ENCODE results near the gene TBX2. TPM values are rescaled to one million over a fixed set of nuclear protein-coding genes. Genes with fewer than 3 reads are reported as not detected.

Gene TBX2
- total RNA-seq, 2 experiments from 2014 or later = not detected

DNA sequence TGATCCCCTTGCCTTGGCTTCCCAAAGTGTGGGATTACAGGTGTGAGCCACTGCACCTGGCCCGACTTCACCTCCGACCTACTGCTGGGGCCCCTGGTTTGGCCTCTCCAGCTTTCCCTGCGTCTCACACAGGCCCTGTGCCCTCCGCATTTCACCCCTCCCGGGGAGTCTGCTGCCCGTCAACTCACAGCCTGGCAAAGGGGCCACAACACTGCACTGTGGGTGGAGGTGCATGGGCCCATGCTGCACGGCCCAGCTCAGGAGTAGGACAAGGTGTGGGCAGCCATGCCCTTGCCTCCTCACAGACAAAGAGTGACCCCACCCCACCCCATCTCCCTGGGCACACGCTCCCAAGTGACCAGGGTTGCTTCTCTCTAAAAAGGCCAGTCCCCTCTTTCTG lies 12.6 kb upstream of the TBX2 start:
- Mint-ChIP-seq H3K4me1 (no peaks in the 10 kb centered on the region), H3K27me3 (peaks cover 4% of the 10 kb centered on the region), H3K27ac (no peak overlapping the region), H3K4me3 (no peak overlapping the region), H3K9me3 (no peaks in the 10 kb centered on the region), H3K36me3 (no peaks in the 10 kb centered on the region)
- POLR2A ChIA-PET = no interaction called here
- ATAC-seq (ENCODE audit: low read depth) = no peak
- no peak for DNase-seq

DNA sequence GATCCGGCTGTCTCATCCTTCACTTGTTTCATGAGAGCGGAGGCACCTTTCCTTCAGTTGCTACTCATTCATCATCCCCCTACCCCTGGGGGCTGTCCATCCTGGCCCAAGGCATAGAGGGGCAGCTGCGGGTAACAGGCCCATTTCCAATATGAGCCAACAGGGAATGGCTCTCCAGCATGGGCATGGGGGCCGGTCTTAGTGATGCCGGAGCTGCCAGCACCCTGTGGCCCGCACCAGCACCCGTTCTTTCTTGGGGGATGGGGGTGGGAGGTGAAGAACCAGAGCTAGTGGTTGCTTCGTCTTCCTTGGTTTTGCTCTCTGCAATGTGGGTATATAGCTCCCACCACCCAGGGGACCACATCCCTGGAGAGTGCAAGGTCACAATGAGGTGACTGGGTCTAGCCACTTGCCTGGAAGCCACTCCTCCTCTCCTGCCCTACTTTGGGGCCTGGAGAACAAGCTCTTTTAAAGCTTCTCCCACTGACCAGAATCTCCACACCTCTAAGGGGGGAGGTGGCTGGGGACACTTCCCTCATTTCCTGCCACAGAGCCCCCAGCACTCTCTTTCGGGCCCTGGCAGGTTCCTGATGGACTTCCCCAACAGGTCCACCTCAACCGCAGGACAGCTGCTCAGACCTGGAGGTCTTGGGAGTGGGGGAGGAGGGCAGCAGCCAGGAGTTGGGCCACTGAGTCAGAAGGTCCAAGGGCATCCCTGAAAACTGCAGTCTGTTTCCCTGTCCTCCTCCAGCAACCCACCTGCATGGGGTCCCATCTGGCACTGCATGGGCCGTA lies 11.9 kb upstream of the TBX2 start:
- no peak for DNase-seq
- H3K36me3 Mint-ChIP-seq = no peaks in the 10 kb centered on the region
- H3K4me1 Mint-ChIP-seq = no peaks in the 10 kb centered on the region
- H3K27ac Mint-ChIP-seq = no peak overlapping the region
- peaks cover 4% of the 10 kb centered on the region for H3K27me3 Mint-ChIP-seq
- H3K9me3 Mint-ChIP-seq = no peaks in the 10 kb centered on the region
- no peak overlapping the region for H3K4me3 Mint-ChIP-seq
- ATAC-seq (ENCODE audit: low read depth) = no peak
- POLR2A ChIA-PET = interaction anchor here (0.6 kb wide), 1 partner anchor 343 kb away, joined by 3 read pairs; no protein-coding TSS in a partner anchor

DNA sequence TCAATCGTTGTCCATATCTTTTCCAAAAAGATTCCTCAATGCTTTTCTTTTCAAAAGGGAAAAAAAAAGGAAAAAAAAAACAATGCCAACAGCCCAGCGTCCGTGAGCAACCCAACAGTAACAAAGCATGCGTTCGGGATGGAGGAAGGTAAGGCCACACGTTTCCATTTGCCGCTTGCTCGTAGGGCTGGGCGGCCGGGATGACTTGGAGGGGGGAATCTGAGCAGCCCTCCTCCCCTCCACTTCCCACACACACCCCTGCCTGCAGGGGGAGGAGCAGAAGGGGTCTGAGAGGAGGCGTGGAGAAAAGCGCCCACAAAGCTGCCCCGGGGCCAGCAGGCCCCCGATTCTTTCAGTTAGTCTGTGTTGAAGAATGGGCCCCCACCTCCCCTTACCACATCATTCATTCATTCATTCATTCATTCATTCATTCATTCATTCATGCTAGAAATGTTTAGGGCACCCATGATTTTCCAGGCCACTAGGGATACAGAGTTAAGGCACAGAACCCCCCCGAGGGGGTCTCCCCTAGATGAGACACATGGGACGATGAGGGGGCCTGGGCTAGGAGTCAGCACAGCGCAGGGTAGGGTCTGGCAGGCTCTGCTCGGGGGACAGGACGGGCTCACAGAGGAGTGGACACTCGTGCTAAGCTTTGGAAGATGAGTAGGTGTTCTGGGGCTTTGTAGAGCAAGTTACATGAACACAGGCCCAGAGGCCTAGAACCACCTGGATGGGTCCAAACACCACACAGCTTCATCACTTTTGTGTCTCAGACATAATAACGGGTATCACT lies 10.9 kb upstream of the TBX2 start:
- POLR2A ChIA-PET = no interaction called here

DNA sequence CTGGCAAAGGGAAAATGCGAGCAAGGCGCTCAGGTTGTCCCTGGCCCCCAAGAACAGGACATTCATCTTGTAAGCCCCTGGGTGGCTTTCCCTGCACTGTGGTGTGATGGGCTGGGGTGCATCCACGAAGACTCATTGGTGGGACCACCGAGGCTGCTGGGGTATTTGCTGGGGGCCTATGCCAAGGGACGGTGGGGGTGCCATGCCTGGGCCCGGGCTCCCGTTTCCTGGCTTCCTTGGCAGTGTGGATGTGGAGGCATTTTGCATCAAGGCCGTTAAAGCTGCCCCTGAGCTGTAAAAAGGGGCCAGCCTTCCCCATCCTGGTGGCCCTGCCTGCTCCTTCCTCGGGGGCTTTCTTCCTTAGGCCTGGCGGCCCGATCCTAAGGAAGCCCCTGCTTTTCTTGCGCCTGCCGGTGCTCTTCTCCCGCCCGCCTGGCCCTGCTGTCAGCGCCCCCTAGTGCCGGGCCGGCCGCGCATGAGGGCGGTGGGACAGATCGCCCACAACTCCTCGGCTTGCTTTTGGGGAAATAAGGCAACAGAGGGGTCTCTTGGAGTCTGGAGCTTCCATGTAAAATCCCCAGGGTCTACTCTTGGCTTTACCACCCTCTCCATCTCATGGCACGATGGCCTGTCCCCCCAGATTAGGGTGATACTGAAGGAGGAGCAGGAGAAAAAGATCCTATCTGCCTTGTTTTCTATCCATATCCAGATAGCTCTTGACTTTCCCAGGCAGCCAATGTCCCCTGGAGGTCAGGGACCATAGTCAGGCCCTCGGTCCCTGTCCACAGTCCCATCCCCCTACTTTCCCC lies 9.8 kb upstream of the TBX2 start:
- ATAC-seq (ENCODE audit: low read depth) = peak; percentile 41
- peak; percentile 79 for DNase-seq
- H3K4me1 Mint-ChIP-seq = no peaks in the 10 kb centered on the region

More for the DNA sequence above, 10.9 kb upstream of the TBX2 start:
- no peak for DNase-seq
- ATAC-seq (ENCODE audit: low read depth) = no peak
- Mint-ChIP-seq H3K27me3 (peaks cover 4% of the 10 kb centered on the region), H3K36me3 (no peaks in the 10 kb centered on the region), H3K4me3 (no peak overlapping the region), H3K9me3 (no peaks in the 10 kb centered on the region), H3K4me1 (no peaks in the 10 kb centered on the region), H3K27ac (no peak overlapping the region)

DNA sequence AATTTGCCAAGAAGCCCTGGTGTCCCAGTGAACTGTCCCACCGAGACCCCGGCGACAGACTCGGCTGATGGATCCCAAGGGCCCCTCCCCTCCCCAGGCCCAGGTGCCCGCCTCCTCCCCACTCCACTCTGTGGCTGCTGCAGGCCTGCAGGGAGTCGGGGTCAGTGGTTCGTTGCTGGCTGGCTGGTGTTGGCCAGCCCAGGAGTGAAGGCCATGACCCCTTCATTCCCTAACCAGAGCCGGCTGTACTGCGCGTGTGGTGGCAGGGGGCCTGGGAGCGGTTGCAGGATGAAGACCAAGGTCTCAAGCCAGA lies 9.2 kb upstream of the TBX2 start:
- no peaks in the 10 kb centered on the region for H3K9me3 Mint-ChIP-seq
- H3K36me3 Mint-ChIP-seq = no peaks in the 10 kb centered on the region
- no peaks in the 10 kb centered on the region for H3K4me1 Mint-ChIP-seq
- no peak overlapping the region for H3K4me3 Mint-ChIP-seq
- DNase-seq = no peak
- POLR2A ChIA-PET = no interaction called here
- H3K27ac Mint-ChIP-seq = no peak overlapping the region
- peaks cover 17% of the 10 kb centered on the region for H3K27me3 Mint-ChIP-seq
- no peak for ATAC-seq (ENCODE audit: low read depth)

More for the DNA sequence above, 9.8 kb upstream of the TBX2 start:
- POLR2A ChIA-PET = no interaction called here
- H3K9me3 Mint-ChIP-seq = no peaks in the 10 kb centered on the region
- no peaks in the 10 kb centered on the region for H3K36me3 Mint-ChIP-seq
- no peak overlapping the region for H3K4me3 Mint-ChIP-seq
- no peak overlapping the region for H3K27ac Mint-ChIP-seq
- peaks cover 11% of the 10 kb centered on the region for H3K27me3 Mint-ChIP-seq

DNA sequence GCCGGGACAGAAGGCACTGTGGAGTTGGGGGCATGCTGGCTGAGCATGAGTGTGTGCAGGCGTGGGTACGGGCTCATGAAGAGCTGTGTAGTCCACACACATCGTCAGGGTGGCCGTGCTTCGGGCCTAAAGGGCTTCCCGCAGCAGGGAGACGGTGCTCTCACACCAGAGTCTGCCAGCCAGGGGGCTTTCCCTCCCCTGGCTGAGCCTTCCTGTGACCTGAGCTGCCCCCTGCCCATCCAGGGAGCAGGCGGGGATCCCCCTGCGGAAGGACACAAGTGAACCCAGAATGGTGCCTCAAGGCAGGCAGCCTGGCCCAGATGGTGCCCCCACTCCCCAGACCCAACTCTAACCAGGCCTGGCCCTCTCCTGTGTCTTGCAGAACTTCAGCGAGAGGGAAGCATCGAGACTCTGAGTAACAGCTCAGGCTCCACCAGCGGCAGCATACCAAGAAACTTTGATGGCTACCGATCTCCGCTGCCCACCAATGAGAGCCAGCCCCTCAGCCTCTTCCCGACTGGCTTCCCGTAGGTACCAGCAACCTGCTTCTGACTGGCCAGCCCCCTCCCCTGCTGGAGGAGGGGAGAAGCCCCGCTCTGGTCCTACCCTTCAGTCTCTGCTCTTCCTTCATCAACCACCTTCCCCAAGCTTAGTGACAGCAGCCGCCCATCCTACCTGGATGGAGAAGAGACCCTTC lies 7.9 kb upstream of the TBX2 start:
- no peaks in the 10 kb centered on the region for H3K9me3 Mint-ChIP-seq
- no peak for DNase-seq

DNA sequence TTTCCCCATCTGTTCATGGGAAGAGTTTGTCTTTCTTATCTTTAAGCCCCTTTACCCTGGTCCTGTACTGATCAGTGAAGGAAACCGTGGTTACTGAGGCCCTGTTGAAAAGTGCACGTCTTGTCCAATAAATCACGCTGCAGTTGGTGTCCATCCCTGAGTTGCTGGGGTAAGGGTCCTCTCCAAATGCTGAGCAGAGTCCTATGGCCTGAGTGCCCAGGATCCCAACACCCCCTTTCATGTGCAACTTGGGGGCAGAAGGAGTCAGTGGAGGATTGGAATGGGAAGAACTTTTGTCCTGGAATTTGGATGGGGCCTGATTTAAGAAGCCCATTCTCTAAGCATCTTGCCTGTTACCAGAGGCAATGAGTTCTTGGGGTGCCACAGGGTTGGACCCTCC lies 7.0 kb upstream of the TBX2 start:
- Mint-ChIP-seq H3K36me3 (no peaks in the 10 kb centered on the region), H3K9me3 (no peaks in the 10 kb centered on the region), H3K27ac (no peak overlapping the region), H3K4me1 (peaks cover 3% of the 10 kb centered on the region), H3K4me3 (no peak overlapping the region), H3K27me3 (peaks cover 25% of the 10 kb centered on the region)
- DNase-seq (no peak), ATAC-seq (ENCODE audit: low read depth) (no peak)
- POLR2A ChIA-PET = no interaction called here

More for the DNA sequence above, 7.9 kb upstream of the TBX2 start:
- no peaks in the 10 kb centered on the region for H3K36me3 Mint-ChIP-seq
- POLR2A ChIA-PET = no interaction called here
- ATAC-seq (ENCODE audit: low read depth) = no peak
- H3K4me1 Mint-ChIP-seq = peaks cover 1% of the 10 kb centered on the region
- no peak overlapping the region for H3K4me3 Mint-ChIP-seq
- H3K27ac Mint-ChIP-seq = no peak overlapping the region
- H3K27me3 Mint-ChIP-seq = peaks cover 23% of the 10 kb centered on the region

DNA sequence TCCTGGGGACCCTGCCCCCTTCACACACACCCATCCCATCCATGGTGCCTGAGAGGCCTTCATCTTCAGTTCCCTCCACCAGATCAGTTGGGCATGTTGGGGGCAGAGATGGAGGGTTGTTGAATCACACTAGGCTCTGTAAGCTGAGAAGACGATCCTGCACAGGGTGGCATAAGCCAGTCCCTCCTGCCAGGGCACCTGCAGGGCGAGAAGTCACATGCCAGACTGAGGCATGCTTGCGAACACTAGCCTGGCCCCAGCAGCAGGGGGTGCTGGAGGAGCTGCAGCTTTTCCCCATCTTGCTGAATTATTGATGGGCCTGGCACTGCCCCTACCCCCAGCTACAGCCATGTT lies 6.1 kb upstream of the TBX2 start:
- no peaks in the 10 kb centered on the region for H3K36me3 Mint-ChIP-seq
- H3K27me3 Mint-ChIP-seq = peaks cover 34% of the 10 kb centered on the region
- H3K9me3 Mint-ChIP-seq = no peaks in the 10 kb centered on the region
- ATAC-seq (ENCODE audit: low read depth) (no peak), DNase-seq (no peak)
- POLR2A ChIA-PET = no interaction called here
- H3K4me3 Mint-ChIP-seq = no peak overlapping the region
- peaks cover 10% of the 10 kb centered on the region for H3K4me1 Mint-ChIP-seq
- no peak overlapping the region for H3K27ac Mint-ChIP-seq

DNA sequence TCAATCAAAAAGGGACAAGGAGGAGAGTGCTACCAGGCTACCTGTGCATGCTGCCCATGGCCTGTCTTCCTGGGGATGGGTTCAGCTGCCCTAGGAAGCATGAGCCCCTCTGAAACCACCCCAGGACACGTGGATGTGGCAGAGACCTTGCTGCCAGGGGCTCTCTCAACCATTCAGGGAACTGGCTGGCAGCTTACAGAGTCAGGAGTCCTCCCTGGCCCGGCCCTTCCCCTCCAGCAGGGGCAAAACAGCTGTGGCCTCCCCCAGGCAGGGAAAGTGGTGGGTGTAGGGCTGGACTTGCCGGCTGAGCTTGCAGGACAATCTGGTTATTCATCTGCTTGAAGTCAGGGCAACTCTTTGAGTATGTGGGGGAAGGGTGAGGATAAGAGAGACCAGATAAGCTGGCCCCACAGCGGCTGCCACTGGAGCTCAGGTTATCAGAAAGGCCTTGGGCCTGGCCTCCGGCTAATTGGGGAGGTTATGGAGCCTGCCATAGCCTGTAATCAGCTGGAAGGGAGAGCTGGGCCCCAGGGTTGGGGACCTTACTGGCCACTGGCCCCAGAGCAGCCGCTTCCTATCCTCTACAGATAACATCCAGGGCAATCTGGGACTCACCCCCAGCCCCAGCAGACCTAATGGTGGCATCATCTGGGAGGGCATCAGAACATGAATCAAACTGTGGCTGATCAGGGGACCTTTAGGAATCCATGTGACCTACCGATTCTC lies 5.6 kb upstream of the TBX2 start:
- Mint-ChIP-seq H3K27ac (no peak overlapping the region), H3K27me3 (peaks cover 36% of the 10 kb centered on the region), H3K9me3 (no peaks in the 10 kb centered on the region), H3K4me1 (peaks cover 12% of the 10 kb centered on the region), H3K36me3 (no peaks in the 10 kb centered on the region), H3K4me3 (no peak overlapping the region)
- DNase-seq = no peak
- POLR2A ChIA-PET = no interaction called here
- no peak for ATAC-seq (ENCODE audit: low read depth)

DNA sequence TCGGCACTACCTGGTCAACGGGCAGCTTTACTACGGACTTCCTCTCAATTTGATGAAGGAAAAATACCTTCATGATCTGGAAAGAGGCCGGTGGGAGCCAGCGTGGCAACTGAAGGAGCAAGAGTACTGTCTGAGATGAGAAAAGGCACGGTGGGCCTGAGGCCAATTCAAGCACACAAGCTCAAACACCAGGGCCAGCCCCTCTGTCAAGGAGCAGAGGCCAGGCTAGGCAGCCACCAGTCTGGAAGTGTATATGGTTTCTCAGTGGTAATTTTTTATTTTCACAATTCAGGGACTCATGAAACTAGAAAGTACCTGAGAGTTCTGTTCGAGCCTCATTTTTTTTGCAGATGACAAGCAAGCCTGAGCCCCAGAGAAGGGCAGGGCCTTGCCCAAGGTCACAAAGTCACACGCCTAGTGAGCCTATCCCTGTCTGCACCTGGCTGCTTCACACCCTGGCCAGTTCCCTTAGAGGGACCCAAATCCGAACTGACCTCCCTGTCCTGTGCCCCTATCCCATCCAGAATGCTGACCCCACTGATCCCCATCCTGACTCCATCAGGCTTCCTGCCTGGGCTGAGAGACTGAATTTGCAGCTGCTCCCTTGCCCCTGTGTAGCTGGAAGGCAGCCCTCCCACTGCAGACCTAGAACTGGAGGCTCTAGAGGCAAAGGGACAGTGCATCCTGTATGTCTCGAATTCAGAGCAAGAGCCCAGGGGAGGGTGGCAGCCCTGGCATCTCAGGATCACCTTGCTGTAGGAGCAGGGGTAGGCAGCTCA lies 4.8 kb upstream of the TBX2 start:
- DNase-seq (no peak), ATAC-seq (ENCODE audit: low read depth) (no peak)
- POLR2A ChIA-PET = no interaction called here
- H3K27me3 Mint-ChIP-seq = peaks cover 39% of the 10 kb centered on the region
- no peak overlapping the region for H3K4me3 Mint-ChIP-seq
- H3K27ac Mint-ChIP-seq = no peak overlapping the region
- H3K4me1 Mint-ChIP-seq = peaks cover 12% of the 10 kb centered on the region
- no peaks in the 10 kb centered on the region for H3K36me3 Mint-ChIP-seq
- no peaks in the 10 kb centered on the region for H3K9me3 Mint-ChIP-seq

DNA sequence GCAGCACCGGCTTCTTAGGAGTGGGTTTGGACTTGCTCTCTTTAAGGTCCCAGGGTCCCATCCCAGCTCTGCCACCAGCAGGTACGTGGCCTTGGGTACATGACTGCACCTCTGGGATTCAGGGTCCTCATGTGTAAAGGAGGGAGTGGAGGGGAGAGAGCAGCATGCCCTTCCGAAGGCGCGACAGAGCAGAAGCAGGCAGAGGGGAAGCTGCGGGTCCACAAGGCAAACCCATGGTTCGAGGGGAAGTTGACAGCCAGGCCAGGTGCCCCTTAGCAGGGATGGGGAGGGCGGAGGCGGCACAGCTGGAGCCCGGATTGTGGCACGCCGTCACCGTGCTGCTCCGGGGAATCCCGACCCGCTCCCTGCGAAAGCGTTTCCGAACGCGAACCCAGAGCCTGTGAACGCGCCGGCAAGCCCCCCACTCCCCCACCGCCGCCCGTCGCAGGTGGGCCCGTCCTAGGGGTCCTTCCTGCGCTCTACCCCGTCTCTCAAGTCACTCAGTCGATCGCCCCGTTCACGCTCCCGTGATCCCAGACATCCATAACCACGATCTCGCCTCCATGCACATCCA lies 4.1 kb upstream of the TBX2 start:
- Mint-ChIP-seq H3K36me3 (no peaks in the 10 kb centered on the region), H3K4me3 (no peak overlapping the region), H3K9me3 (no peaks in the 10 kb centered on the region), H3K27me3 (peaks cover 39% of the 10 kb centered on the region), H3K4me1 (peaks cover 12% of the 10 kb centered on the region), H3K27ac (peak overlapping the region; percentile 74)
- no peak for ATAC-seq (ENCODE audit: low read depth)
- DNase-seq = no peak
- POLR2A ChIA-PET = no interaction called here

DNA sequence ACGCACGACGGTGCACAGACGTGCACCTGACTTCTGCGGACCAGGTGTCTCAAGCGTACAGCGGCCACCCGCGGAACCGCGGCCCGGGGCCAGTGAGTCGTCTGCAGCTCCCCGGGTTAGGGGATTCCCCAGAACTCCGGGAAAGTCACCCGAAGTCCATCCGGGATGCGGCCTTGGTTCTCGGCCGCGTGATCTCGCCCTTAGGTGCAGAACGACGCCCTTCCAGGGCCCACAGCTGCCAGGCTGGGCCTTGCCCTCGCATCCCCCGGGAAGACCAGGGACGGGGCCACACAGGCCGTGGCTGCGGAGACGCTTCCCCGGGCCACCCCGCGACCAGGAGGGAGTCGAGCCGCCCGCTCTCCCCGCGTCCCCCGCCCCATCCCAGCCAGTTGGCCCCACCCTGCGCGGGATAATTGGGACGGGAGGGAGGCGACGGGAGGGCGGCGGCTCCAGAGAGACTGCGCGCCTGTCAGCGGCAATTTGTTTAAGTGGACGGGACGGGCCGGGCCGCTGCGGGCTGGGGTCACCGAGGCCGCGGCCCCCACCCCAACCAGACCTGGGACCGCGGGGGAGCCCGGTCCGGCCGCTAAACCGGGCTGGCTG lies 3.6 kb upstream of the TBX2 start:
- POLR2A ChIA-PET = no interaction called here
- no peak for DNase-seq
- Mint-ChIP-seq H3K4me3 (no peak overlapping the region), H3K9me3 (no peaks in the 10 kb centered on the region), H3K36me3 (no peaks in the 10 kb centered on the region), H3K4me1 (peaks cover 12% of the 10 kb centered on the region), H3K27ac (no peak overlapping the region), H3K27me3 (peaks cover 43% of the 10 kb centered on the region)
- no peak for ATAC-seq (ENCODE audit: low read depth)

All from activated naive CD8-positive, alpha-beta T cell treated with anti-CD3 and anti-CD28 coated beads, Interleukin-2, amount 10 ng/mL, durations not matched to agents 7 days and 5 days (primary cell).